Endothelial cell of umbilical vein (primary cell): ENCODE results near the gene ARRDC1.

Experiments
- CTCF ChIP-seq, 2 donors: IDR thresholded peaks; 1 replicate in 1 of 2; 2 replicates in 1 of 2; pipeline ENCODE4 v1.5.1; 2011; ENCODE audit warnings: low read length in 2 of 2, mild to moderate bottlenecking in 2 of 2, moderate library complexity in 2 of 2, control low read depth in 1 of 2, inconsistent platforms in 1 of 2, low read depth in 1 of 2; ENCODE audit not compliant: insufficient read depth in 1 of 2; ENCODE audit errors: extremely low read depth in 1 of 2
- POLR2AphosphoS5 ChIP-seq: IDR thresholded peaks from 2 replicates; pipeline ENCODE4 v1.6.1; 2012; ENCODE audit warnings: low read depth, mild to moderate bottlenecking, control low read depth, low read length, moderate library complexity; ENCODE audit not compliant: insufficient read depth

GRCh38 chr9:137592767-137593166 lies 12.7 kb upstream of the ARRDC1 start:
- TF ChIP-seq CTCF (IDR thresholded peaks at IDR 0.05; ENCODE audit: extremely low read depth in 1 of 2, insufficient read depth in 1 of 2, low read depth in 1 of 2, low read length in 2 of 2) (no peak), POLR2AphosphoS5 (no peak)
